H9 (cell line): ENCODE data around the gene FAM174B. TPM values are rescaled to one million over a fixed set of nuclear protein-coding genes. Genes with fewer than 3 reads are reported as not detected.

Experiments
- DNase-seq: peaks from one replicate; pipeline ENCODE4 v3.0.0-alpha.2; 2017
- H2AFZ ChIP-seq: one replicate; pipeline ENCODE4 v1.6.1; 2013; ENCODE audit warnings: mild to moderate bottlenecking, low read length, control low read depth, moderate library complexity
- H2AK5ac ChIP-seq: 2 replicates; pipeline ENCODE4 v1.6.1; 2013; ENCODE audit warnings: low read length, control low read depth, mixed read lengths; ENCODE audit not compliant: insufficient read length
- H2BK120ac ChIP-seq: one replicate; pipeline ENCODE4 v1.6.1; 2013; ENCODE audit warnings: low read depth, mild to moderate bottlenecking, low read length, control low read depth, inconsistent platforms; ENCODE audit not compliant: poor library complexity, severe bottlenecking
- H2BK12ac ChIP-seq: 2 replicates; pipeline ENCODE4 v1.6.1; 2013; ENCODE audit warnings: low read length, control low read depth, mixed read lengths, low read depth; ENCODE audit not compliant: insufficient read length
- H2BK15ac ChIP-seq: 2 replicates; pipeline ENCODE4 v1.6.1; 2013; ENCODE audit warnings: low read depth, low read length, control low read depth
- H2BK20ac ChIP-seq: one replicate; pipeline ENCODE4 v1.6.1; 2013; ENCODE audit warnings: low read depth, mild to moderate bottlenecking, low read length, control low read depth, inconsistent platforms; ENCODE audit not compliant: poor library complexity, severe bottlenecking
- H2BK5ac ChIP-seq: 2 replicates; pipeline ENCODE4 v1.6.1; 2013; ENCODE audit warnings: low read length, control low read depth, mixed read lengths; ENCODE audit not compliant: insufficient read length
- H3K14ac ChIP-seq: 2 replicates; pipeline ENCODE4 v1.6.1; 2013; ENCODE audit warnings: low read length, control low read depth; ENCODE audit not compliant: insufficient read depth
- H3K18ac ChIP-seq: 2 replicates; pipeline ENCODE4 v1.6.1; 2013; ENCODE audit warnings: low read depth, mild to moderate bottlenecking, mixed read lengths, low read length, control low read depth; ENCODE audit not compliant: insufficient read length
- H3K23ac ChIP-seq: 2 replicates; pipeline ENCODE4 v1.6.1; 2013; ENCODE audit warnings: low read length, control low read depth, mixed read lengths, low read depth; ENCODE audit not compliant: insufficient read length
- H3K23me2 ChIP-seq: 2 replicates; pipeline ENCODE4 v1.6.1; 2013; ENCODE audit warnings: low read depth, mild to moderate bottlenecking, mixed read lengths, low read length, control low read depth; ENCODE audit not compliant: insufficient read length, poor library complexity, severe bottlenecking
- H3K27ac ChIP-seq: 2 replicates; pipeline ENCODE4 v1.5.1; 2013; ENCODE audit warnings: low read length, control low read depth, mixed read lengths, low read depth; ENCODE audit not compliant: insufficient read length
- H3K27me3 ChIP-seq: 2 replicates; pipeline ENCODE4 v1.6.1; 2013; ENCODE audit warnings: low read length, control low read depth, inconsistent platforms; ENCODE audit not compliant: insufficient read depth
- H3K4ac ChIP-seq: 2 replicates; pipeline ENCODE4 v1.6.1; 2013; ENCODE audit warnings: low read depth, mild to moderate bottlenecking, control low read depth, inconsistent platforms, low read length, moderate library complexity
- H3K4me1 ChIP-seq: 2 replicates; pipeline ENCODE4 v1.6.1; 2013; ENCODE audit warnings: low read length, control low read depth, inconsistent platforms; ENCODE audit not compliant: insufficient read depth
- H3K4me2 ChIP-seq: 2 replicates; pipeline ENCODE4 v1.6.1; 2013; ENCODE audit warnings: low read length, control low read depth, mixed read lengths; ENCODE audit not compliant: insufficient read length, insufficient read depth
- H3K56ac ChIP-seq: 2 replicates; pipeline ENCODE4 v1.6.1; 2013; ENCODE audit warnings: low read depth, mild to moderate bottlenecking, mixed read lengths, low read length, control low read depth; ENCODE audit not compliant: insufficient read length
- H3K79me1 ChIP-seq: 2 replicates; pipeline ENCODE4 v1.6.1; 2013; ENCODE audit warnings: low read depth, mild to moderate bottlenecking, moderate library complexity, low read length, control low read depth, inconsistent platforms; ENCODE audit not compliant: insufficient read depth, poor library complexity, severe bottlenecking
- H3K79me2 ChIP-seq: 2 replicates; pipeline ENCODE4 v1.6.1; 2013; ENCODE audit warnings: low read length, control low read depth, inconsistent platforms; ENCODE audit not compliant: insufficient read depth
- H3K9ac ChIP-seq: 2 replicates; pipeline ENCODE4 v1.6.1; 2013; ENCODE audit warnings: low read length, control low read depth, mixed read lengths; ENCODE audit not compliant: insufficient read length; ENCODE audit errors: extremely low read depth
- H3K9me3 ChIP-seq: one replicate; pipeline ENCODE4 v1.6.1; 2013; ENCODE audit warnings: low read depth, low read length, inconsistent platforms; ENCODE audit not compliant: control insufficient read depth
- H3T11ph ChIP-seq: one replicate; pipeline ENCODE4 v1.6.1; 2013; ENCODE audit warnings: mild to moderate bottlenecking, low read length, control low read depth, inconsistent platforms
- H4K20me1 ChIP-seq: one replicate; pipeline ENCODE4 v1.6.1; 2013; ENCODE audit not compliant: control insufficient read depth, insufficient read length, insufficient read depth
- H4K5ac ChIP-seq: 2 replicates; pipeline ENCODE4 v1.6.1; 2013; ENCODE audit warnings: low read depth, mild to moderate bottlenecking, mixed read lengths, low read length, control low read depth; ENCODE audit not compliant: insufficient read length
- H4K8ac ChIP-seq: replicated peaks from 2 replicates; pipeline ENCODE4 v1.6.1; 2013; ENCODE audit warnings: low read length, control low read depth, mixed read lengths, low read depth; ENCODE audit not compliant: insufficient read length
- H4K91ac ChIP-seq: 2 replicates; pipeline ENCODE4 v1.6.1; 2013; ENCODE audit warnings: low read depth, mild to moderate bottlenecking, moderate library complexity, mixed read lengths, low read length, control low read depth; ENCODE audit not compliant: insufficient read length
- H3K27ac Mint-ChIP-seq, 3 experiments: 2 replicates in 2 of 3; 3 replicates in 1 of 3; pipeline ENCODE4 v1.8.0; 2020 to 2021; ENCODE audit warnings: mixed read lengths in 3 of 3, mild to moderate bottlenecking in 1 of 3, moderate library complexity in 1 of 3
- H3K27me3 Mint-ChIP-seq: 2 replicates; pipeline ENCODE4 v1.8.0; 2021; ENCODE audit warnings: low read depth, mild to moderate bottlenecking, moderate library complexity, mixed read lengths
- H3K36me3 Mint-ChIP-seq, 3 experiments: 2 replicates in 2 of 3; 3 replicates in 1 of 3; pipeline ENCODE4 v1.8.0; 2020 to 2021; ENCODE audit warnings: low read depth in 3 of 3, mixed read lengths in 3 of 3; ENCODE audit not compliant: insufficient read depth in 1 of 3
- H3K4me1 Mint-ChIP-seq, 2 experiments: 2 replicates each; pipeline ENCODE4 v1.8.0; 2020; ENCODE audit warnings: mixed read lengths in 2 of 2
- H3K4me3 Mint-ChIP-seq, 2 experiments: 2 replicates in 1 of 2; 3 replicates in 1 of 2; pipeline ENCODE4 v1.8.0; 2020 to 2021; ENCODE audit warnings: mild to moderate bottlenecking in 2 of 2, mixed read lengths in 2 of 2, moderate library complexity in 1 of 2
- H3K9me3 Mint-ChIP-seq, 2 experiments: 2 replicates in 1 of 2; 3 replicates in 1 of 2; pipeline ENCODE4 v1.8.0; 2020; ENCODE audit warnings: mild to moderate bottlenecking in 2 of 2, mixed read lengths in 2 of 2, moderate library complexity in 1 of 2
- CTCF ChIP-seq: fragments of 200-600 bp; sonication (generic); conservative IDR thresholded peaks from 3 replicates; pipeline ENCODE4 v1.8.0; 2021; ENCODE audit warnings: antibody characterized with exemption, mild to moderate bottlenecking
- WGBS: extraction: QIAGEN DNeasy Blood & Tissue Kit; methylation state at CpG from one replicate; pipeline ENCODE4 v1.1.7; 2013; ENCODE audit warnings: missing lambda C conversion rate, low lambda C conversion rate, mixed read lengths; ENCODE audit not compliant: insufficient read length; ENCODE audit errors: extremely low coverage; 5-methylcytosine and 5-hydroxymethylcytosine counted together
- total RNA-seq: library from RNA; stranded (reverse); gene quantifications from 2 replicates; pipeline ENCODE4 v1.2.1, GENCODE V29; 2021

FAM174B gene
- total RNA-seq, 1 experiment from 2014 or later, result 38.0 TPM

GRCh38 chr15:92603743-92604470 is 51.7 kb downstream of the FAM174B start:
- no peak for DNase-seq
- no peak overlapping the region for H3K4ac ChIP-seq

More at GRCh38 chr15:92603743-92604470, 51.7 kb downstream of the FAM174B start:
- peaks cover 4 to 11% of the 10 kb centered on the region in 2 experiments for H3K4me1 Mint-ChIP-seq
- Histone ChIP-seq H3K18ac (no peak overlapping the region), H3K79me2 (no peaks in the 10 kb centered on the region), H3K23me2 (no peaks in the 10 kb centered on the region), H2BK15ac (no peak overlapping the region), H4K8ac (no peak overlapping the region), H3K4me1 (no peaks in the 10 kb centered on the region), H3K79me1 (no peaks in the 10 kb centered on the region), H3K27me3 (no peaks in the 10 kb centered on the region), H4K91ac (no peak overlapping the region), H3K56ac (no peak overlapping the region), H4K5ac (no peak overlapping the region), H3K9ac (no peak overlapping the region), H4K20me1 (no peaks in the 10 kb centered on the region), H2AFZ (no peak overlapping the region), H3K23ac (no peak overlapping the region), H2BK5ac (no peak overlapping the region), H2BK12ac (no peak overlapping the region), H2BK20ac (no peak overlapping the region), H3K9me3 (no peaks in the 10 kb centered on the region), H2AK5ac (no peak overlapping the region), H2BK120ac (no peak overlapping the region), H3K27ac (no peak overlapping the region), H3K4me2 (no peak overlapping the region), H3K14ac (no peak overlapping the region), H3T11ph (no peak overlapping the region)
- peaks cover 26 to 29% of the 10 kb centered on the region in 2 experiments for H3K9me3 Mint-ChIP-seq
- no peak for TF ChIP-seq CTCF
- no peak overlapping the region for H3K27ac Mint-ChIP-seq
- no peak overlapping the region for H3K4me3 Mint-ChIP-seq
- H3K27me3 Mint-ChIP-seq, result peaks cover 13% of the 10 kb centered on the region
- H3K36me3 Mint-ChIP-seq, result peaks cover 12 to 21% (median 12%) of the 10 kb centered on the region in 3 experiments
- no CpG with 5 or more reads among the region's 5 CpGs for WGBS
